HCT116 (cell line): ENCODE measurements around the gene EPHA2. TPM values are rescaled to one million over a fixed set of nuclear protein-coding genes. Genes with fewer than 3 reads are reported as not detected.

Experiments used
- ATAC-seq: fragments of 200-7000 bp; cut with Tn5 transposase; 2 replicates; pipeline ENCODE4 v1.9.1; 2020; ENCODE audit warnings: mild to moderate bottlenecking, moderate library complexity
- BruUV-seq: library from RNA; stranded (reverse); fragments of 400-500 nt; replicated peaks from 2 replicates; lab custom pipeline; 2021; lab: Mats Ljungman, UMichigan
- CTCF ChIA-PET: fragments of 300-600 bp; sonication (Branson Sonifier 250); formaldehyde crosslinking; loops from one replicate; lab custom pipeline; 2021; ENCODE audit warnings: antibody characterized with exemption; lab: Charles Lee
- POLR2A ChIA-PET: fragments of 300-600, 350-600 bp; sonication (Branson Sonifier 250); formaldehyde crosslinking; loops from one replicate; lab custom pipeline; 2021; ENCODE audit warnings: antibody characterized with exemption; lab: Charles Lee
- RAD21 ChIA-PET, 2 experiments: fragments of 300-600 bp; sonication (Branson Sonifier 250); formaldehyde crosslinking; loops; one replicate each; lab custom pipeline; 2023; ENCODE audit warnings: low total read pairs in 2 of 2; ENCODE audit not compliant: uncharacterized antibody in 2 of 2, unreplicated experiment in 2 of 2, low non-redundant PET in 1 of 2; lab: Charles Lee
- DNase-seq: peaks from one replicate; pipeline ENCODE4 v3.0.0-alpha.2; 2010; ENCODE audit warnings: low read depth, low spot score
- H2AFZ ChIP-seq: fragments of 200-600 bp; shearing (Covaris generic), sonication (generic); 2 replicates; pipeline ENCODE4 v1.6.1; 2017; ENCODE audit warnings: low read depth, mixed run types, mixed read lengths, antibody characterized with exemption, low read length; ENCODE audit not compliant: poor library complexity, severe bottlenecking
- H3K27ac ChIP-seq: 2 replicates; pipeline ENCODE4 v1.5.1; 2012; ENCODE audit warnings: low read depth, low read length
- H3K27me3 ChIP-seq: fragments of 200-600 bp; sonication (generic); 2 replicates; pipeline ENCODE4 v1.6.1; 2016; ENCODE audit warnings: mixed run types, low read length, mixed read lengths; ENCODE audit not compliant: insufficient read depth
- H3K36me3 ChIP-seq, 2 experiments: fragments of 200-500 bp in 1 of 2; fragments of 200-600 bp in 1 of 2; sonication (Bioruptor generic) in 1 of 2; sonication (generic) in 1 of 2; 2 replicates each; pipeline versions ENCODE4 v1.5.1 to v1.6.1; 2014 to 2016; ENCODE audit warnings: low read length in 2 of 2, inconsistent platforms in 1 of 2, mixed read lengths in 1 of 2, mixed run types in 1 of 2; ENCODE audit not compliant: insufficient read depth in 2 of 2, control insufficient read depth in 1 of 2
- H3K4me1 ChIP-seq, 2 experiments: fragments of 200-600 bp in 1 of 2; sonication (generic) in 1 of 2; 2 replicates each; pipeline versions ENCODE4 v1.5.1 to v1.6.1; 2012 to 2017; ENCODE audit warnings: low read length in 2 of 2, inconsistent platforms in 1 of 2, mild to moderate bottlenecking in 1 of 2, mixed read lengths in 1 of 2, mixed run types in 1 of 2, moderate library complexity in 1 of 2; ENCODE audit not compliant: insufficient read depth in 2 of 2, control insufficient read depth in 1 of 2
- H3K4me2 ChIP-seq: fragments of 200-600 bp; sonication (generic); 2 replicates; pipeline ENCODE4 v1.6.1; 2017; ENCODE audit warnings: mixed run types, low read length, mixed read lengths
- H3K4me3 ChIP-seq, 2 experiments: fragments of 200-600 bp in 1 of 2; sonication (generic) in 1 of 2; replicated peaks in 1 of 2; 2 replicates each; pipeline ENCODE4 v1.5.1; 2011 to 2016; ENCODE audit warnings: low read length in 2 of 2, control low read depth in 1 of 2, low read depth in 1 of 2, mild to moderate bottlenecking in 1 of 2, mixed read lengths in 1 of 2, mixed run types in 1 of 2
- H3K79me2 ChIP-seq: fragments of 200-600 bp; sonication (generic); 2 replicates; pipeline ENCODE4 v1.6.1; 2017; ENCODE audit warnings: mild to moderate bottlenecking, mixed run types, low read length, moderate library complexity, mixed read lengths; ENCODE audit not compliant: insufficient read depth
- H3K9ac ChIP-seq: fragments of 200-600 bp; sonication (generic); 2 replicates; pipeline ENCODE4 v1.6.1; 2016; ENCODE audit warnings: low read length, mixed read lengths
- H3K9me2 ChIP-seq: fragments of 200-600 bp; sonication (generic), shearing (Covaris generic); 2 replicates; pipeline ENCODE4 v1.6.1; 2017; ENCODE audit warnings: mixed run types, mild to moderate bottlenecking, moderate library complexity; ENCODE audit not compliant: insufficient read depth
- H3K9me3 ChIP-seq, 2 experiments: fragments of 200-500 bp in 1 of 2; fragments of 200-600 bp in 1 of 2; sonication (Bioruptor generic) in 1 of 2; sonication (generic) in 1 of 2; 2 replicates each; pipeline ENCODE4 v1.6.1; 2014 to 2017; ENCODE audit warnings: low read length in 2 of 2, mixed read lengths in 2 of 2, inconsistent platforms in 1 of 2, low read depth in 1 of 2, mild to moderate bottlenecking in 1 of 2, mixed run types in 1 of 2, moderate library complexity in 1 of 2; ENCODE audit not compliant: control insufficient read depth in 1 of 2, insufficient read depth in 1 of 2
- H4K20me1 ChIP-seq: fragments of 200-600 bp; sonication (generic), shearing (Covaris generic); 2 replicates; pipeline ENCODE4 v1.6.1; 2017; ENCODE audit warnings: mixed run types, mild to moderate bottlenecking, moderate library complexity; ENCODE audit not compliant: insufficient read depth
- CBX3 ChIP-seq: IDR thresholded peaks from 2 replicates; pipeline ENCODE4 v1.6.1; 2012; ENCODE audit warnings: low read depth
- EGR1 ChIP-seq: IDR thresholded peaks from 2 replicates; pipeline ENCODE4 v1.6.1; 2012; ENCODE audit warnings: low read depth
- ELF1 ChIP-seq: IDR thresholded peaks from 2 replicates; pipeline ENCODE4 v1.6.1; 2012; ENCODE audit warnings: low read depth, borderline replicate concordance
- EZH2 ChIP-seq: fragments of 200-600 bp; sonication (generic); IDR thresholded peaks from 2 replicates; pipeline ENCODE4 v1.6.1; 2017; ENCODE audit warnings: antibody characterized with exemption, mixed run types
- JUND ChIP-seq: IDR thresholded peaks from 2 replicates; pipeline ENCODE4 v1.6.1; 2012
- POLR2AphosphoS5 ChIP-seq: IDR thresholded peaks from 2 replicates; pipeline ENCODE4 v1.6.1; 2011; ENCODE audit warnings: mild to moderate bottlenecking, low read depth, low read length, moderate library complexity
- RAD21 ChIP-seq: IDR thresholded peaks from 2 replicates; pipeline ENCODE4 v1.6.1; 2012; ENCODE audit warnings: low read depth, mild to moderate bottlenecking
- SP1 ChIP-seq: IDR thresholded peaks from 2 replicates; pipeline ENCODE4 v1.6.1; 2012; ENCODE audit warnings: low read depth
- SRF ChIP-seq: IDR thresholded peaks from 2 replicates; pipeline ENCODE4 v1.6.1; 2012; ENCODE audit warnings: low read depth
- TCF7L2 ChIP-seq: IDR thresholded peaks from 2 replicates; pipeline ENCODE4 v1.7.0; 2011; ENCODE audit warnings: borderline replicate concordance, inconsistent platforms; ENCODE audit not compliant: insufficient read depth, insufficient read length; ENCODE audit errors: extremely low read depth
- YY1 ChIP-seq: IDR thresholded peaks from 2 replicates; pipeline ENCODE4 v1.6.1; 2011; ENCODE audit warnings: low read length, low read depth, moderate library complexity, mild to moderate bottlenecking; ENCODE audit not compliant: insufficient replicate concordance; ENCODE audit errors: extremely low read depth
- ZBTB33 ChIP-seq: IDR thresholded peaks from 2 replicates; pipeline ENCODE4 v1.6.1; 2011; ENCODE audit warnings: mild to moderate bottlenecking, low read length, moderate library complexity; ENCODE audit not compliant: insufficient replicate concordance; ENCODE audit errors: extremely low read depth
- ZFX ChIP-seq: fragments of 450-650 bp; IDR thresholded peaks from 2 replicates; pipeline ENCODE4 v1.6.1; 2017
- intact Hi-C: fragments of 100-400 bp; cut with micrococcal nuclease; formaldehyde crosslinking; loops from 2 replicates; pipeline ENCODE4 v1.10.0; 2022
- total RNA-seq: library from RNA; stranded (reverse); gene quantifications from one replicate; pipeline ENCODE4 v1.2.1, GENCODE V29; 2021; ENCODE audit not compliant: unreplicated experiment
- TF ChIP-seq, protein P1 (sequence below): IDR thresholded peaks from 2 replicates; pipeline ENCODE4 v1.6.1; 2012

The EPHA2 gene
- total RNA-seq, 1 experiment from 2014 or later, result 164 TPM

DNA sequence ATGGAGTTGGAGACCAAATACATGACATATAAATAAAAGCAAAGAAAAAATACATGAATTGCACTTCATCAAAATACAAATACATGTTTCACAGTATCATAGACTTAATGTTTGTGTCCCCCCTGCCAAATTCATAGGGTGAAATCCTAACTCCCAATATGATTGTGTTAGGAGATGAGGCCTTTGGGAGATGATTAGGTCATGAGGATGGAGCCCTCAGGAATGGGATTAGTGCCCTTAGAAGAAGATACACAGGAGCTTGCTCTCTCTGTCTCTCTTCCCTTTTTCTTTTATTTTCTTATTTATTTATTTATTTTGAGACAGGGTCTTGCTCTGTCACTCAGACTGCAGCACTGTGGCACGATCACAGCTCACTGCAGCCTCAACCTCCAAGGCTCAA, 56.5 kb downstream of the EPHA2 start:
- CTCF ChIA-PET, result no interaction called here
- H3K9me3 ChIP-seq, result peaks cover 3 to 8% of the 10 kb centered on the region in 2 experiments; a peak in 2 of 4 replicates
- ATAC-seq, result no peak

DNA sequence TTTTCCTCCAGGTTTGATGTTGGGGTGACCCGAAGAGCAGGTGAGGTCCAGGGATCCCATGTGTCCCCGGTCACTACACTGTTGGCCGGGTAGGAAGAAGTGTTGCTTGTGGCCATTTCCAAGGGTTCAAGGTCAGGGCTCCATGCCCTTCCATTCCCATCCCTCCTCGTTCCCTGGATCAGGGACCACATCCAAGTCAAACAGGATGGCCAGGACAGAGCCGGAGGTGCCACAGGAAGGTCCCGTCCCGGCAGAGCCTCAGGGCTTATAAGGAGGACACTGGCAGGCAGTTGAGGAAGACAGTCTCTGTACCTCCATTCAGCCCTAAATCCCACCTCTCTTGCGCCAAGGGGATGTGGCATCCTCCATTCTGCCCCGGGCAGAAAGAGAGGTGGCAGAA, 60.4 kb downstream of the EPHA2 start:
- ChIA-PET RAD21 (no interaction called here), POLR2A (no interaction called here), CTCF (no interaction called here)
- no peak for ATAC-seq
- Histone ChIP-seq H3K4me1 (peaks cover 9 to 14% of the 10 kb centered on the region in 2 experiments; a peak in 3 of 4 replicates), H3K4me2 (no peak overlapping the region), H4K20me1 (no peaks in the 10 kb centered on the region), H3K9me2 (no peaks in the 10 kb centered on the region), H3K9ac (no peak overlapping the region), H3K36me3 (no peaks in the 10 kb centered on the region), H3K79me2 (no peaks in the 10 kb centered on the region), H3K27me3 (no peaks in the 10 kb centered on the region), H3K27ac (no peak overlapping the region), H2AFZ (no peak overlapping the region), H3K9me3 (peaks cover 0 to 6% of the 10 kb centered on the region in 2 experiments; a peak in 1 of 4 replicates), H3K4me3 (no peak overlapping the region)
- no peak for DNase-seq
- intact Hi-C loops, result no loop called here
- no TSS peak for BruUV-seq
- TF ChIP-seq EZH2 (no peak), RAD21 (no peak), SRF (no peak), JUND (no peak), ZBTB33 (no peak), SP1 (no peak), POLR2AphosphoS5 (no peak), CBX3 (no peak), ELF1 (no peak), ZFX (no peak), TCF7L2 (no peak)
- TF ChIP-seq, protein P1, sequence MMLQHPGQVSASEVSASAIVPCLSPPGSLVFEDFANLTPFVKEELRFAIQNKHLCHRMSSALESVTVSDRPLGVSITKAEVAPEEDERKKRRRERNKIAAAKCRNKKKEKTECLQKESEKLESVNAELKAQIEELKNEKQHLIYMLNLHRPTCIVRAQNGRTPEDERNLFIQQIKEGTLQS, result no peak

More for the DNA sequence above, 56.5 kb downstream of the EPHA2 start:
- H3K4me1 ChIP-seq, result peaks cover 9 to 15% of the 10 kb centered on the region in 2 experiments; a peak in 3 of 4 replicates
- H3K27ac ChIP-seq, result no peak overlapping the region
- H3K4me3 ChIP-seq, result no peak overlapping the region
- no peaks in the 10 kb centered on the region for H3K36me3 ChIP-seq
- no peak for TF ChIP-seq POLR2AphosphoS5
- no peak for TF ChIP-seq ZBTB33
- TF ChIP-seq EGR1, result no peak
- no peak for TF ChIP-seq YY1
- no peak for TF ChIP-seq ZFX
- no peaks in the 10 kb centered on the region for H3K27me3 ChIP-seq
- H2AFZ ChIP-seq, result no peak overlapping the region
- no peak for DNase-seq
- no peak overlapping the region for H3K4me2 ChIP-seq
- H4K20me1 ChIP-seq, result no peaks in the 10 kb centered on the region
- ChIA-PET POLR2A (no interaction called here), RAD21 (no interaction called here)
- no peaks in the 10 kb centered on the region for H3K79me2 ChIP-seq
- no peaks in the 10 kb centered on the region for H3K9me2 ChIP-seq
- H3K9ac ChIP-seq, result no peak overlapping the region
- intact Hi-C loops, result no loop called here
- no TSS peak for BruUV-seq
